ENCODE measurements around the gene TCF12. TPM values are rescaled to one million over a fixed set of nuclear protein-coding genes. Genes with fewer than 3 reads are reported as not detected.

TCF12 gene
- total and polyA plus RNA-seq, 2 donors (not counting 3 experiments of a cell fraction or from before 2014, with no cell fraction given): 72.1 to 133 TPM

GRCh38 chr15:57227899-57228298 is 309.5 kb downstream of the TCF12 start:
- Histone ChIP-seq H3K4me1 (ENCODE audit: control insufficient read depth, extremely low read depth, insufficient read depth, low read length) (no peaks in the 10 kb centered on the region), H3K9me1 (replicated peaks; ENCODE audit: control insufficient read depth, extremely low read depth, insufficient read depth, low read length) (no peaks in the 10 kb centered on the region), H3K4me3 (replicated peaks in 1 of 3; ENCODE audit: insufficient read depth in 1 of 3, low read depth in 1 of 3, low read length in 3 of 3) (no peak overlapping the region), H3K9me3 (replicated peaks; ENCODE audit: control insufficient read depth, insufficient read depth, low read length) (no peaks in the 10 kb centered on the region), H3K27ac (ENCODE audit: insufficient read depth, low read depth, low read length) (no peak overlapping the region), H3K4me2 (ENCODE audit: insufficient read depth, low read length) (no peak overlapping the region), H3K9ac (replicated peaks; ENCODE audit: extremely low read depth, insufficient read depth, low read length) (no peak overlapping the region), H3K27me3 (ENCODE audit: control insufficient read depth in 2 of 2, insufficient read depth in 2 of 2, low read length in 2 of 2) (no peaks in the 10 kb centered on the region), H3K79me2 (ENCODE audit: control insufficient read depth, insufficient read depth, low read length) (peaks cover 11% of the 10 kb centered on the region), H3K36me3 (ENCODE audit: control insufficient read depth in 2 of 2, extremely low read depth in 1 of 2, insufficient read depth in 2 of 2, low read length in 2 of 2) (peaks cover 0 to 2% of the 10 kb centered on the region in 2 experiments), H4K20me1 (replicated peaks; ENCODE audit: control insufficient read depth, extremely low read depth, insufficient read depth, low read length) (no peaks in the 10 kb centered on the region), H2AFZ (ENCODE audit: low read depth, low read length) (no peak overlapping the region)
- no TSS peak for BruUV-seq (replicated peaks)
- ChIA-PET CTCF (no interaction called here), POLR2A (no interaction called here)
- DNase-seq (ENCODE audit: low read depth, low spot score) (no peak), FAIRE-seq (no peak)
- dilution Hi-C loops (cut with MboI; ENCODE audit: extremely low pct_ligation_motif_present, low sequenced_read_pairs): no loop called here
- no peak for TF ChIP-seq MAX (IDR thresholded peaks at IDR 0.05; ENCODE audit: insufficient read depth, insufficient read length)
- TF ChIP-seq JUN (IDR thresholded peaks at IDR 0.05; ENCODE audit: borderline replicate concordance, insufficient read depth, insufficient read length, low read depth): no peak
- no peak for TF ChIP-seq POLR2A (IDR thresholded peaks at IDR 0.05; ENCODE audit: low read depth, low read length)
- TF ChIP-seq GATA2 (IDR thresholded peaks at IDR 0.05; ENCODE audit: insufficient read depth, insufficient read length, low read depth, low read length): no peak
- no peak for TF ChIP-seq FOS (IDR thresholded peaks at IDR 0.05; ENCODE audit: borderline replicate concordance, insufficient read depth, low read length)
- TF ChIP-seq EZH2 (IDR thresholded peaks at IDR 0.05; ENCODE audit: borderline replicate concordance, low read depth, low read length, severe bottlenecking): no peak
- TF ChIP-seq CTCF (IDR thresholded peaks at IDR 0.05; ENCODE audit: extremely low read depth in 1 of 2, insufficient read depth in 1 of 2, low read depth in 1 of 2, low read length in 2 of 2): no peak
- no peak for TF ChIP-seq POLR2AphosphoS5 (IDR thresholded peaks at IDR 0.05; ENCODE audit: insufficient read depth, low read depth, low read length)
- TF ChIP-seq MYC (IDR thresholded peaks at IDR 0.05; ENCODE audit: low read depth, low read length): no peak
- intact Hi-C loops (cut with micrococcal nuclease): no loop called here
